Esophagus squamous epithelium (tissue), 5 donors: ENCODE measurements around the gene AFF3. TPM values are rescaled to one million over a fixed set of nuclear protein-coding genes. Genes with fewer than 3 reads are reported as not detected.
"Not testable (repeated sequence)": the region's sequence is repeated elsewhere in the genome, so short reads cannot be mapped to it uniquely, and the experiment has no call there.

Experiments used
- DNase-seq: peaks from one replicate; lab custom pipeline; 2025; lab: John Stamatoyannopoulos, UW
- H3K27ac ChIP-seq, 4 donors: fragments of 200-600 bp; sonication (generic); one replicate each; pipeline ENCODE4 v1.5.1; 2016 to 2019; ENCODE audit warnings: mild to moderate bottlenecking in 1 of 4
- H3K27me3 ChIP-seq, 4 donors: fragments of 200-600 bp; sonication (generic); 1 replicate in 3 of 4; 2 replicates in 1 of 4; pipeline versions ENCODE4 v1.5.1 to v1.6.0; 2017 to 2021; ENCODE audit warnings: antibody characterized with exemption in 1 of 4
- H3K36me3 ChIP-seq, 3 donors: fragments of 200-600 bp; sonication (generic); one replicate each; pipeline ENCODE4 v1.5.1; 2016 to 2019
- H3K4me1 ChIP-seq, 3 donors: fragments of 200-600 bp; sonication (generic); one replicate each; pipeline ENCODE4 v1.5.1; 2017 to 2019
- H3K4me3 ChIP-seq, 4 donors: fragments of 200-600 bp; sonication (generic); 1 replicate in 3 of 4; 2 replicates in 1 of 4; pipeline ENCODE4 v1.5.1; 2016 to 2019; ENCODE audit warnings: mild to moderate bottlenecking in 2 of 4, moderate library complexity in 1 of 4
- H3K9me3 ChIP-seq, 3 donors: fragments of 200-600 bp; sonication (generic); one replicate each; pipeline ENCODE4 v1.5.1; 2016 to 2019
- POLR2A ChIP-seq, 4 donors: fragments of 450-650 bp; IDR thresholded peaks; one replicate each; pipeline ENCODE4 v1.6.1; 2017; ENCODE audit warnings: antibody characterized with exemption in 4 of 4, mild to moderate bottlenecking in 4 of 4, moderate library complexity in 3 of 4
- WGBS, 2 donors: methylation state at CpG; one replicate each; pipeline ENCODE4 v1.1.5; 2018; 5-methylcytosine and 5-hydroxymethylcytosine counted together
- intact Hi-C: fragments of 100-400 bp; cut with DNase I; formaldehyde crosslinking; loops from one replicate; pipeline ENCODE4 v1.15.0; 2022
- total RNA-seq, 4 donors: library from RNA; depleted of rRNA; stranded (reverse); fragments of >200 nt; gene quantifications; one replicate each; pipeline ENCODE4 v1.1.0, GENCODE V29; 2016
- TF ChIP-seq, protein P1 (sequence below), 6 experiments: fragments of 450-650 bp in 4 of 6; fragments of 200-600 bp in 2 of 6; sonication (generic) in 2 of 6; IDR thresholded peaks; one replicate each; pipeline ENCODE4 v1.5.1; 2016 to 2019; ENCODE audit warnings: antibody characterized with exemption in 6 of 6, mild to moderate bottlenecking in 4 of 6, moderate library complexity in 4 of 6
- donor health status: DM: yes; HTN: yes; CAD: no.

AFF3 gene
- total RNA-seq, 4 donors from 2014 or later, result 1.2 to 9.7 (median 3.8) TPM

DNA sequence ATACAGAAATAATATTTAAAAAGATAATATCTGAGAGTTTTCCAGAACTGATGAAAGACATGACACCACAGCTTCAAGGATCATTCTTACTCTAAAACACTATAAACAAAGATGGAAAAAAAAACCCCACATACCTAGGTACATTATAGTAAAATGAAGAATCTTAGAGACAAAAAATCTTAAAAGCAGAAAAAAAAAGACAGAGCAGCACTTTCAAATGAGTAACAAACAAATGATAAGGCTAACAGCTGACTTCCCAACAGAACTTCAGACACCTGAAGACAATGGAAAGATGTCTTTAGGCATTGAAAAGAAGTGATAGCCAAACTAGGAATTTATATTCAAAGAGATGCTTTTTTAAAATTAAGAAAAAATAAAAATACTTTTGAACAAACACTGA is 21.2 kb upstream of the AFF3 start:
- Histone ChIP-seq H3K36me3 (no peaks in the 10 kb centered on the region), H3K27ac (no peak overlapping the region), H3K4me1 (no peaks in the 10 kb centered on the region), H3K9me3 (peaks cover 0 to 10% (median 0%) of the 10 kb centered on the region in 3 donors), H3K27me3 (no peaks in the 10 kb centered on the region), H3K4me3 (no peak overlapping the region)
- DNase-seq, result no peak
- intact Hi-C loops, result no loop called here
- TF ChIP-seq, protein P1, sequence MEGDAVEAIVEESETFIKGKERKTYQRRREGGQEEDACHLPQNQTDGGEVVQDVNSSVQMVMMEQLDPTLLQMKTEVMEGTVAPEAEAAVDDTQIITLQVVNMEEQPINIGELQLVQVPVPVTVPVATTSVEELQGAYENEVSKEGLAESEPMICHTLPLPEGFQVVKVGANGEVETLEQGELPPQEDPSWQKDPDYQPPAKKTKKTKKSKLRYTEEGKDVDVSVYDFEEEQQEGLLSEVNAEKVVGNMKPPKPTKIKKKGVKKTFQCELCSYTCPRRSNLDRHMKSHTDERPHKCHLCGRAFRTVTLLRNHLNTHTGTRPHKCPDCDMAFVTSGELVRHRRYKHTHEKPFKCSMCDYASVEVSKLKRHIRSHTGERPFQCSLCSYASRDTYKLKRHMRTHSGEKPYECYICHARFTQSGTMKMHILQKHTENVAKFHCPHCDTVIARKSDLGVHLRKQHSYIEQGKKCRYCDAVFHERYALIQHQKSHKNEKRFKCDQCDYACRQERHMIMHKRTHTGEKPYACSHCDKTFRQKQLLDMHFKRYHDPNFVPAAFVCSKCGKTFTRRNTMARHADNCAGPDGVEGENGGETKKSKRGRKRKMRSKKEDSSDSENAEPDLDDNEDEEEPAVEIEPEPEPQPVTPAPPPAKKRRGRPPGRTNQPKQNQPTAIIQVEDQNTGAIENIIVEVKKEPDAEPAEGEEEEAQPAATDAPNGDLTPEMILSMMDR (IDR thresholded peaks at IDR 0.05), result no peak
- no peak for TF ChIP-seq POLR2A (IDR thresholded peaks at IDR 0.05)

- H3K4me3 ChIP-seq, result no peak overlapping the region
- intact Hi-C loops, result no loop called here
- no peaks in the 10 kb centered on the region for H3K27me3 ChIP-seq
- no peak for DNase-seq
- no peaks in the 10 kb centered on the region for H3K36me3 ChIP-seq
- H3K9me3 ChIP-seq, result peaks cover 0 to 10% (median 0%) of the 10 kb centered on the region in 3 donors
- TF ChIP-seq, protein P1 (IDR thresholded peaks at IDR 0.05), result no peak
- TF ChIP-seq POLR2A (IDR thresholded peaks at IDR 0.05), result no peak
- no peaks in the 10 kb centered on the region for H3K4me1 ChIP-seq
- no peak overlapping the region for H3K27ac ChIP-seq
These were observed 19.7 kb upstream of the AFF3 start for GRCh38 chr2:100161945-100162620.

- TF ChIP-seq, protein P1 (IDR thresholded peaks at IDR 0.05), result no peak
- no peak for TF ChIP-seq POLR2A (IDR thresholded peaks at IDR 0.05)
- no peaks in the 10 kb centered on the region for H3K27me3 ChIP-seq
- peaks cover 0 to 10% (median 0%) of the 10 kb centered on the region in 3 donors for H3K9me3 ChIP-seq
- no peak overlapping the region for H3K4me3 ChIP-seq
- intact Hi-C loops, result no loop called here
- no peak overlapping the region for H3K27ac ChIP-seq
- WGBS, 2 donors, result 80 to 100% methylated on average over 1 of the region's 1 CpG
- DNase-seq, result no peak
- H3K36me3 ChIP-seq, result no peaks in the 10 kb centered on the region
- no peaks in the 10 kb centered on the region for H3K4me1 ChIP-seq
These were observed 18.0 kb upstream of the AFF3 start for GRCh38 chr2:100160396-100160795.

DNA sequence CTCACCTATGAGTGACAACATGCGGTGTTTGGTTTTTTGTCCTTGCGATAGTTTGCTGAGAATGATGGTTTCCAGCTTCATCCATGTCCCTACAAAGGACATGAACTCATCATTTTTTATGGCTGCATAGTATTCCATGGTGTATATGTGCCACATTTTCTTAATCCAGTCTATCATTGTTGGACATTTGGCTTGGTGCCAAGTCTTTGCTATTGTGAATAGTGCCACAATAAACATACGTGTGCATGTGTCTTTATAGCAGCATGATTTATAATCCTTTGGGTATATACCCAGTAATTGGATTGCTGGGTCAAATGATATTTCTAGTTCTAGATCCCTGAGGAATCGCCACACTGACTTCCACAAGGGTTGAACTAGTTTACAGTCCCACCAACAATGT is 9.4 kb upstream of the AFF3 start:
- intact Hi-C loops, H3K27me3 ChIP-seq, H3K9me3 ChIP-seq, DNase-seq, H3K36me3 ChIP-seq, H3K4me3 ChIP-seq, H3K4me1 ChIP-seq, H3K27ac ChIP-seq: not testable (repeated sequence)
- WGBS, 2 donors, result 83 to 94% methylated on average over 4 of the region's 4 CpGs

- H3K4me3 ChIP-seq, result no peak overlapping the region
- H3K36me3 ChIP-seq, result no peaks in the 10 kb centered on the region
- H3K9me3 ChIP-seq, result no peaks in the 10 kb centered on the region
- no peaks in the 10 kb centered on the region for H3K4me1 ChIP-seq
- no peak for DNase-seq
- WGBS, 2 donors, result 70 to 78% methylated on average over 3 of the region's 3 CpGs
- H3K27me3 ChIP-seq, result no peaks in the 10 kb centered on the region
- TF ChIP-seq, protein P1 (IDR thresholded peaks at IDR 0.05), result no peak
- TF ChIP-seq POLR2A (IDR thresholded peaks at IDR 0.05), result no peak
- intact Hi-C loops, result no loop called here
- H3K27ac ChIP-seq, result no peak overlapping the region
These were observed 8.9 kb upstream of the AFF3 start for GRCh38 chr2:100151310-100151709.

DNA sequence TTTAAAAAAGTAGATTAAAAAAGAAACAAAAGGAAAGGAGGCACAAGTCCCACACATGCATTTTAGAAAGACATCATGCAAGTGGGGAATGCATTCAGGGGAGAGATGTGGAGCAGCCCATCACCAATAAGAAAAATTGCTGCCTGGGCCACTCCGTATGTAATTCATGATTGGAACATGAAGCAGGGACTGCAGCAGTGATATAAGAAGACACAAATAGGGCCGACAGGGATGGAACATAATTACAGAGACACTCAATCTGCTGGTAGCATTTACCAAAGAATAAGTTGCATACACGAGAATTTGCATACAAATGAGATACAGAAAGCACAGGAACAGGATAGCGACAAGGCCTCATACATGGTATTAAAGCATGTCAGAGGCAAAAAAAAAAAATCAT is 6.5 kb upstream of the AFF3 start:
- no peak overlapping the region for H3K4me3 ChIP-seq
- H3K9me3 ChIP-seq, result no peaks in the 10 kb centered on the region
- H3K36me3 ChIP-seq, result no peaks in the 10 kb centered on the region
- TF ChIP-seq, protein P1 (IDR thresholded peaks at IDR 0.05), result no peak
- no peak for TF ChIP-seq POLR2A (IDR thresholded peaks at IDR 0.05)
- intact Hi-C loops, result no loop called here
- no peak overlapping the region for H3K27ac ChIP-seq
- H3K27me3 ChIP-seq, result no peaks in the 10 kb centered on the region
- no peak for DNase-seq
- no peaks in the 10 kb centered on the region for H3K4me1 ChIP-seq
- 70 to 75% methylated on average over 4 of the region's 4 CpGs for WGBS, 2 donors
